Stimulated activated naive CD8-positive, alpha-beta T cell treated with anti-CD3 and anti-CD28 coated beads, Interleukin-15, Interleukin-2, amounts not matched to agents 100 U/mL and 50 U/mL, for 24 hours (primary cell): ENCODE data around the gene PPARA.
A peak's percentile ranks its signal among the peaks of the same experiment; 100 is the strongest.

Experiments
- ATAC-seq: fragments of 150-1000 bp; cut with Tn5 transposase; one replicate; pipeline ENCODE4 v1.10.0; 2021
- DNase-seq: peaks from one replicate; pipeline ENCODE4 v3.0.0; 2021

The PPARA gene

GRCh38 chr22:46113910-46114517 lies 36.3 kb upstream of the PPARA start:
- DNase-seq: no peak
- no peak for ATAC-seq

DNA sequence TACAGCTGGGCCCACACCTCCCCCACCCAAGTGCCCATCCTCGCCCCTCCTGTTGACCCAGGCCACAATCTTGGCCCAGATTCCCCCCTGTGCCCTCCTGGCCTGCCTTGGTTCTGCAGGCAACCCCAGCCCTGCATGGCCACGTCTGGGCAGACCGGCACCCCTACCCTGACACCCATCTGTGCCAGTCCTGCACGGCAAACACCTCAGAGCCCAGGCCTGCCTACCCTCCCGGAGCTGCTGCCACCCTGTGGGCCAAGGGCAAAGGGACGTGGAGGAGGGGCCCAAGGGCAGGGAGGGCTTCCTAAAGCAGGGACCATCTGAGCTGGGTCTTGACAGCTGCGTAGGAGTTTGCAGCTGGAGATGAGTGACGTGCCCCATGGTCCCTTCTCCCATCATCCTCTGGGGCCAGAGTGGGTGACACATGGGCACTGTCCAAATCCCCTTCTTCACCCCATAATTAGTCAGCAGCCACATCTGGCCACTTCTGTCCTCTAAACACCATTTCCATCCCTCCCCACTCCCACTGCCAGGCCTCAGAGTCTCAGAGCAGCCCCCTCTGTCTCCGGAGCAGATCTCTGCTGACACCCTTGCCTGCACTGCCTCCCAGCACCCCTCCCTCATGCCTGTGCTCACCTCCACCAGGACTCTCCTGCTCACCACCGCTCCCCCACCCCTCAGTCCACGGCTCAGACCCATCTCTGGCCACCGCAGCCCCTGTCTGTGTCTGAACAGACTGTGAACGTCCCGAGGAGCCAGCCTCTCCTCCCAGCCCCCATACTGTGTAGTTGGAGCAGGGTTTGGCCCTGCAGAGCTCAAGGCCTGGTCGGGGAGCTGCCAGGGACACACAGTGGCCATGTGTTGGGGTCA lies 35.6 kb upstream of the PPARA start:
- DNase-seq: no peak
- ATAC-seq: no peak

- no peak for DNase-seq
- no peak for ATAC-seq
Observed at GRCh38 chr22:46115388-46115678, 35.0 kb upstream of the PPARA start.

- no peak for DNase-seq
- no peak for ATAC-seq
Observed at GRCh38 chr22:46115755-46116490, 34.4 kb upstream of the PPARA start.

GRCh38 chr22:46116491-46116958 lies 33.8 kb upstream of the PPARA start:
- ATAC-seq (peak; percentile 75), DNase-seq (peak; percentile 90)

GRCh38 chr22:46117206-46118199 lies 32.8 kb upstream of the PPARA start:
- no peak for ATAC-seq

GRCh38 chr22:46119093-46119728 lies 31.1 kb upstream of the PPARA start:
- DNase-seq: no peak
- ATAC-seq: no peak

More at GRCh38 chr22:46117206-46118199, 32.8 kb upstream of the PPARA start:
- no peak for DNase-seq

- ATAC-seq (no peak), DNase-seq (no peak)
Observed at GRCh38 chr22:46119729-46120419, 30.5 kb upstream of the PPARA start.

- DNase-seq (no peak), ATAC-seq (no peak)
Observed at GRCh38 chr22:46120420-46120737, 29.9 kb upstream of the PPARA start.

DNA sequence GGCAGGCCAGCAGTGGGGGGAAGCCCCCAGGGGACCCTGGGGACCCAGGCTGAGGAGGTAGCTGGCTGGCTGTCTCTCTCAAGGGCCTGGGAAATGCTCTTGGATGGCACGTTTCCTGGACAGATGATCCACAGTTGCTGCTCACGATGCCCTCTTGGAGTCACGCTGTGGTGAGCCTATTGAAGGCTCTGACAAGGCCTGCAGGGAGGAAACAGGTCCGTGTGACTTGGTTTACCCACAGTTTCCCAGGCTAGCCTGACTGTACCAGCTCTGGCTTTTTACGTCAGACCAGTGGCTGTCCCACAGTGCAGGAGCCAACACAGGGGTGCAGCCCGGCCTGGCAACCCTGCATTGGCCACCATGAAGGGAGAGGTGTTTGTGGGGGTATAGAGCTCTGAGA lies 29.2 kb upstream of the PPARA start:
- no peak for ATAC-seq
- no peak for DNase-seq

GRCh38 chr22:46121523-46122287 lies 28.6 kb upstream of the PPARA start:
- no peak for DNase-seq
- ATAC-seq: no peak

DNA sequence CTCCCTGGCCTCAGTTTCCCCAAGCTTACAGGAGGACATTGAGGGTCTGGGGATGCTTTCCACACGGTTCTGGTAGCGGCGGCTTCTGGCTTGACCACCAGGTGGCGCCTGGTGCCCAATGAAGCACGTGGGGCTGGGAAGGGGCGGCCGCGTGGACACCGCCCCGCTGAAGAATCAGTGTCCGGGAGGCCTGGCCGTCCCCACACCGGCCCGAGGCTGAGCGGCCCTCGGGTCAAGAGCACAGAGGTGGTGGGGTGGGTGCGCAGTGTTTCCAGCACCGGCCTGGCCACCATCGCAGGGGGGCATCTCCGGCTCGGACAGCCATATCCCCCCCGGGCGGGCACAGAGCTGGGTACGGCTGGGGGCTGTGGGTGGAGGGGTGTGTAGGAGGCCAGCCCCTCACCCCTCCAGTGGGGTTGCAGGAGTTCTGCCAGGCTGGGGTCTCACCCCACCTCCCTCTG lies 27.8 kb upstream of the PPARA start:
- ATAC-seq (peak; percentile 55), DNase-seq (peak; percentile 84)

DNA sequence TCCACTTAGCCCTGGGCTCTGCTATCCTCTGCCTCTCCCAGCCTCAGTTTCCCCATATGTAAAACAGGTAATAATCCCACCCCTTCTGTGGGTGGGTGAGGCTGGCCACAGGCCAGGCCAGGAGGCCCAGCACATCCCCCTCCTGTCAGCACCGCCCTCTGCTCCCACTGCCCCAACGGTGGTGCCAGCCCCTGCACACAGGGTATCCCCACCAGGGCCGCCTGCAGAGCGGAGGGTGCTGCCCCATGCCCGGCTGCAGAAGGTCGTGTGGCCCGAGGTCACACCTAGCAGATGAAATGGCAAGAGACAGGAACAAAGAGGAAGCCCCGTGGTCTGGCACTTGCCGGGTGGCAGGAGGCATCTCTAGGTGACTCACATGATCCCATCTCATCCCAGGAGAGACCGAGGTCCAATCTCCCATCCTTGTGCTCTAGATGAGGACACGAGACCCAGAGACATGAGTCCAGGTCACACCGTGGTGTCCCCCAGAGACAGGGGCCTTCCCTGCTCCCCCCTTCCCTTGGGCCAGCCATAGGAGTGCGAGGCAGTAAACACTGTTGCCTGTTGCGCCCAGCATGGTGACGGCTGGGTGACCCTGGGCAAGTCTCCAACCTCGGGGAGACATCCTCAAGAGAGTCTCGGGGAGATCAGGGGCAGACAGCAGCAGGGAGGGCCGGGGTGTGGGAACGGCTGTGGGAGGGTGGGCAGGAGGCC lies 27.2 kb upstream of the PPARA start:
- DNase-seq (no peak), ATAC-seq (no peak)

- DNase-seq (no peak), ATAC-seq (no peak)
Observed at GRCh38 chr22:46123694-46124382, 26.5 kb upstream of the PPARA start.

DNA sequence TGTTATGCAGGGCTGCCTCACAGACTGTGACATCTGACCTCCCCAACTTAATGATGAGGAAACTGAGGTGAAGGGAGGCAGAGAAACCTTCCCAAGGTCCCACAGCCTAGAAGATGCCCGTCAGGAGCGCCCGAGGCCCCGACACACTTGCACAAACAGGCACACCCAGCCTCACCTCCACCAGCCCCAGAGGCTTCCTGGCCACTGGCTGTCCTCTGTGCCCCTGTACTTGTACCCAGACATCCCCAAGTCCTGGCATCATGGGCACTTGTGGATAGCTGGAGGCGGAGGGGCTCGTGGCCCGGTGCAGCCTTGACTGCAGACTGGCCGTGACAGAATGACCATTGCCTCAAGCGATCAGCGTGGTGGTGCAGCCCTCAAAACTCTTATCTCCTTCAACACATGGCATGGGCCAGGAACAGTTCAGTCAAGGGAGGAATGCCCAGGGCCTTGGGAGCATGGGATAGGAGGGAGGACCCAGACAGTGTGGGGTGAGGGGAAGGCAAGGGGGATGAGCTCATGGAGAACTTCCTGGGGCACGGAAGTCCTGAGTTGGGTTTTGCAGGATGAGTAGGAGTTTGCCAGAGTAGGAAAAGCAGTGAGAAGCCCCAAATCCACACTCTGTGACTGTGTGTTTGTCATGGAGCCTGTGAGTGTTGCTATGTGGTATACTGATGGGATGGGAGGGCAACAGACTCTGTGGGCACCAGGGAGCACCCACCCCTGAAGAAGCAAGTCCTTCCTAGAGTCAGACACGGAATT lies 25.8 kb upstream of the PPARA start:
- DNase-seq (no peak), ATAC-seq (no peak)

DNA sequence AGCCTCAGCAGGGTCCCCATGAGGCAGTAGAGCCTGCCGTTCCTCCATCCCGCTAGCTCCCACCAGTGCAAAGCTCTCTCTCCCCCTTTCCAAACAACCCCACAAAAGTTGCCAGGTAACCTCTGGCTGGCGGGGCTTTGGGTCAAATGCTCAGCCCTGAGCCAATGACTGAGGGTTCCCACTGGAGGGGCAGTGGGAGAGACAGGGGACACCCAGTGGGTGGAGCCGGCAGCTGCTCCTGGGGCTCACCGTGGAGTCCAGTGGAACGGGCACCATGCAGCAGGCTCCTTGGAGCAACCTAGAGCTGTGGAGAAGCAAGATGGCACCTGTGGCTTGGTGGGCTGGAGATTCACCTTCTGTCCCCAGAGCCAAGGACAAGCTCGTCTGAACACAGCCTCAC lies 25.0 kb upstream of the PPARA start:
- ATAC-seq: no peak
- DNase-seq: no peak

- DNase-seq (no peak), ATAC-seq (no peak)
Observed at GRCh38 chr22:46125816-46126765, 24.2 kb upstream of the PPARA start.
